SW 1271 (cell line): ENCODE results near the gene CLDN24.

Source experiments
- DNase-seq, 2 experiments: peaks; one replicate each; lab custom pipeline; 2025; lab: John Stamatoyannopoulos, UW

Gene CLDN24

GRCh38 chr4:183322326-183322725 lies at the start of gene CLDN24:
TSS of gene CLDN24 (minus strand) at chr4:183322426. CDS start at chr4:183322426, 0 bp downstream.
- no peak for DNase-seq

DNA sequence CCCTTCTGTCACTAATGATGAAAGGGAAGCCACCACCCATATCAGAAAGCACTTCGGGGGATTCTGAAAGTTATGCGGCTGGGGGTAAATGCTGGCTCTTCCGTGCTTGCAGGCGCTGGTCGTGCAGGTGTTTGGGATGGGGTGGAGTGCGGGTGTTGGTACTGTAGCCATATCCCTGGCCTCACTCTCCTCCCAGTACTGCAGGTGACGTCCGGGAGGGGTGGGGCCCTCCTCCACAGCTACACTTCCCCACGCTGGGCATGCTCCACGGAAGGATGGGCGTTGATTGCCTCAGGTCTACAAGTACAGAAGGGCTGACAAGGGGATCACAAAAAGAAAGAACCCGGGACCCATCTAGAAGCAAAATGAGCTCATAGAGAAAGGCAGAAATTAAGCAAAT lies 48.6 kb upstream of the CLDN24 start:
- no peak for DNase-seq

- no peak for DNase-seq
These were observed 46.8 kb upstream of the CLDN24 start for GRCh38 chr4:183369073-183369472.

DNA sequence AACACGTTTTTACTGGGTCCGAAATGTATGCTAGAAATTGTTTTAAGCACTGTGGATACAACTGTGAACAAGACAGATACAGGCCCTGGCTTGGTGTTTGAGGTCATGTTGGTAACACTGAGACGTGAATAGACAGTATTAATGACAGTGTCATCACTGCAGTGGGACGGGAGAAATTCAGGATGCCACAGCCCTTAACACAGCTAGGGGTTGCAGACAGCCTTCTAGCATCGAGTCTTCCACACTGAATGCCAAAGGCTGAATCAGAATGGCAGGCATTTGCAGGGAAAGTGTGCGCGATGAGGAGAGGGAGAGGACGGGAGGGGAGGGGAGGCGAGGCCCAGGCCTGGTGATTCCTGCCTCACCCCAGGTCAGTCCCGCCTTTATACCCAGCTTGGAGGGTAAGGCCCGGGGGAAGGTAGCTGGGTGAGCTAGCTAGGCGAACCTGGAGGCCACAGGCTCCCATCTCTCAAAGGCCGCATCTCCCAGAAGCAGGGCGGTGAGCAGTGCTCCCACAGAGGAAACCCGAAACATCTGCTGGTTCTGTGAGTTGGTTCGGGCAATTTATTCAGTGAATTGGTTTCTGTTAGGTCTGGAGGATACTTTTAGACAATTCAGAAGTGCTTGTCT lies 44.1 kb upstream of the CLDN24 start:
- DNase-seq = no peak

DNA sequence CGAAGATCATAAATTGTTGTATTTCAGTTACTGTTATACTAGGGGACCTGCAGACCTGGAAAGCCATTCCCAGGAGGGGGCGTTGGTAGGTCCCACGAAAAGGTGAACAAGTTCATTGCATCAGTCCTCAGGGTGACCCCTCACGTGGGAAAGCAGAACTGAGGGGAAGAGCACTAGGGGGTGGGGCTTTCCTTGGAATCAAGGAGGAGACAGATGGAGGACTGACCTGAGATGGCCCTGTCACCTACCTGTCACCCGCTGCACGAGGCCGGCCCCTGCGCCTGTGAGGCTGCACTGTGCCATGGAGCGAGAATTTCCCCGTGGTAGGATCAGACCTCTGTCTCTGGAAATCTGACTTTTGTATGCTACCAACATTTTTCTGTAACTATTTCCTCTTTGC lies 41.8 kb upstream of the CLDN24 start:
- DNase-seq = no peak

- DNase-seq = no peak
These were observed 40.8 kb upstream of the CLDN24 start for GRCh38 chr4:183362916-183363542.

DNA sequence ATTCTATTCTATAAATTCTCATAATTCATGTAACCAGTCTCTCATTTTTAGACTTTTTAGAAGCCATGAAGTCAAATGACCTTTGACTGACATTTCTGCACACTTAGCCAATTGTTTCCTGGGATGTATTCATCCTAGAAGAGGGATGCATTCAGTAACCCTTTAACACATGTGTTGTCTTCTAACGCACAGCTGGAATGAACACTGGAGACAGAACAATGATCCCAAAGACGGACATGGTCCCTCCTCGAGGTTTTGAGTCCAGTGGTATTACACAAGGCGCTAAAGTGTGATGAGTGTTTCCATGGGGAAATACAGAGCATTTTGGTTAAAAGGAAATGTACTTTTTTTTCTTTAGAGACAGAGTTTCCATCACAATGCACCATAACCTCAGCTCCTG lies 39.8 kb upstream of the CLDN24 start:
- no peak for DNase-seq

DNA sequence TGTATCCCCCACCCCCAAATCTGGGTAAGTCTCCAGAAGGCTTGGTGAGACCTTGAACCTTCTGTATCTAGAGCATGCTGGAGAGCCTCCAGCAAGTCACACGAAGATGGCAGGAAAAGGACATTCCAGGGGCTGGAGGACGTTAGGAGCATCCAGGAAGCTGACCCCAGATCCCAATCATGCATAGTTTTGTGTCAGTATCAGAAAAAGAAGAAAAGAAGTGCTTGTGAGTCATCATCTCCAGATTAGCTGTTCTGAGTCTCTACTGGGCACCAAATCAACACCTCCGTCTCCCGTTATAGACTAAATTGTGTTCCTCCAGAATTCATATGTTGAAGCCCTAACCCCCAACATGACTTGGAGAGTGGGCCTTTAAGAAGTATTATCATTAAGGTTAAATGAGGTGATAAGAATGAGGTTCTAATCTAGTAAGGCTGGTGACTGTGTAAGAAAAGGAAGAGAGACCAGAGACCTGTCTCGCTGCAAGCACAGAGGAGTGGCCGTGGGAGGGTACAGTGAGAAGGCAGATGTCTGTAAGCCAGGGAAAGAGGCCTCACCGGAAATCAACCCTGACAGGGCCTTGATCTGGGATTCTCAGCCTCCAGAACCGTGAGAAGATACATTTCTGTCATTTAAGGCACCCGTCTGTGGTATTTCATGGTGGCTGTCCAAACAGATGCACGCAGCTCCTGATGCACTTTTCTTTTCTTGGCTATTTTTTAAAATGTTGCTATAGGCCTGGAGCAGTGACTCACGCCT lies 38.1 kb upstream of the CLDN24 start:
- DNase-seq = no peak

- no peak for DNase-seq
These were observed 36.1 kb upstream of the CLDN24 start for GRCh38 chr4:183358215-183358755.

- no peak for DNase-seq
These were observed 34.9 kb upstream of the CLDN24 start for GRCh38 chr4:183356931-183357675.

- no peak for DNase-seq
These were observed 34.1 kb upstream of the CLDN24 start for GRCh38 chr4:183356173-183356830.

DNA sequence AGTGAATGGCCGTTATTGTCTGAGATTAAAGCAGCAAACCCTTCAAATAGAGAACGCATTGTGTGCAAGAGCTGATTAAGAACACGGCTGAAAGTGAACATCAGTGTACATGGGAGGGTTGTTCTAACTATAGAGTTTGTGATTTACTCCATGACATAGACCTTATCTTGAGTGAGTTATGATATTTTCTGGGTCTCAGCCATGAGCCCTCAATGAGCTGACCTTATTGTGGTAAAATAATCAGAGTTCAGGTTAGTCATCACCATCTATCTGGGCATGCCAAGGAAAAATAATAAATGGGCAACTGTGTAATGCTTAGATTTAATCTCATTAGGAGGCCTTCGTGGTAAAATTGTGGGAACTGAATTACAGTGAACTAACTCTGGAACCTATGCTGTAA lies 33.2 kb upstream of the CLDN24 start:
- no peak for DNase-seq

GRCh38 chr4:183354219-183354618 lies 32.0 kb upstream of the CLDN24 start:
- DNase-seq = no peak

DNA sequence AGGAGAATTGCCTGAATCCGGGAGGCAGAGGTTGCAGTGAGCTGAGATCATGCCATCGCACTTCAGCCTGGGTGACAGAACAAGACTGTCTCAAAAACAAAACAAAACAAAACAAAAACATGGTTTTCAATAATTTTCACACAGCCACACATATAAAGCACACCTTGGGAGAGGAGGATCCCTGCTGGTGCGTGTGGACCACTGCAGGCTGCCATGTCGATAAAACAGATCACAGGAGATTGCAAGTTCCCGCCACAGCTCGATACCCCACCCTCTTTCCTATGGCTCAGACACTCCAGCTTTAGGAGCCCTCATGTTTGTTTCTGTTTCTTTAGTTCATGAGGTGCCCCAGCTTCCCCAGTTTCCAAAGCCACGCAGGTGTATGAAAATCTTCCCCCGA lies 31.3 kb upstream of the CLDN24 start:
- no peak for DNase-seq

- no peak for DNase-seq
These were observed 30.3 kb upstream of the CLDN24 start for GRCh38 chr4:183352546-183352945.

GRCh38 chr4:183350317-183351071 lies 28.3 kb upstream of the CLDN24 start:
- DNase-seq = no peak

- DNase-seq = no peak
These were observed 27.4 kb upstream of the CLDN24 start for GRCh38 chr4:183349673-183350072.

- peak in 1 of 2 experiments; percentile 19 for DNase-seq
These were observed 26.8 kb upstream of the CLDN24 start for GRCh38 chr4:183348706-183349659.

DNA sequence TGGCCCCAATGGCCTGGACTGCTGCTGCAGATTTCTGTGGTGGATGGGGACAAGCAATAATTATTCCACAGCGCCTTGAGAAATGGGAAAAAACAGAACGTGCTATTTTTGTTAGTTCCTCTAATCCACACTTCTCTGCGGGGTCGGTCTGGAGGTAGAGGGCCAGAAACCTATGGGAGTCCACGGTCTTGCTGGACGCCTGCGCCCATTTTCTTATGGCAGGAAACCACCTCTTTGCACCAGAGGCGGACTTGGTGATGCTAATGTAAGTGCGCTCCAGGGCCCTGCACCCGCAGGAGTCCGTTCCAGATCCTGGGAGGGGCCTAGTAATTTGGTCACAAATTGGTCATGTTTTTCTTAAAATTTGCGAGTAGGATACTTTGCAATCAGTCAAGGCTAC lies 25.9 kb upstream of the CLDN24 start:
- DNase-seq = no peak

- DNase-seq = no peak
These were observed 25.3 kb upstream of the CLDN24 start for GRCh38 chr4:183347566-183347965.
